ENCODE measurements around the gene XPR1.

Gene XPR1

DNA sequence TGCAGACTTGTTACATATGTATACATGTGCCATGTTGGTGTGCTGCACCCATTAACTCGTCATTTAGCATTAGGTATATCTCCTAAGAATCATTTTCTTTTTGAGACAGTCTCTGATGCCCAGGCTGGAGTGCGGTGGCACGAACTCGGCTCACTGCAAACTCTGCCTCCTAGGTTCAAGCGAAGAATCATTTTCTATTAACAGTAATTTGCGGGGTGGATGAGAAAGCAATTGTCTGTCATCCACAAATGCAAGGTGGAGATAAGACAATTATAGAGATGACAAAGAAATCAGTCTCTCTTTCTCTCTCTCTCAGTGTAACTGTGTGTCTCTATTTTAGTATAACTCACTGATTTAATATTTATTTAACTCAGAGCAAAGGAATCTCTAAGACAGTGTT, 149.9 kb downstream of the XPR1 start:
- H3K27me3 ChIP-seq (ENCODE audit: low read length): no peaks in the 10 kb centered on the region
- no peak overlapping the region for H2AFZ ChIP-seq (ENCODE audit: low read depth, low read length, severe bottlenecking)
- H3K79me2 ChIP-seq (ENCODE audit: insufficient read depth, low read length): no peaks in the 10 kb centered on the region
- H3F3A ChIP-seq (ENCODE audit: insufficient read depth): no peaks in the 10 kb centered on the region
- H3K9me2 ChIP-seq (replicated peaks; ENCODE audit: insufficient read depth, low read length): no peaks in the 10 kb centered on the region
- TF ChIP-seq, protein P1, sequence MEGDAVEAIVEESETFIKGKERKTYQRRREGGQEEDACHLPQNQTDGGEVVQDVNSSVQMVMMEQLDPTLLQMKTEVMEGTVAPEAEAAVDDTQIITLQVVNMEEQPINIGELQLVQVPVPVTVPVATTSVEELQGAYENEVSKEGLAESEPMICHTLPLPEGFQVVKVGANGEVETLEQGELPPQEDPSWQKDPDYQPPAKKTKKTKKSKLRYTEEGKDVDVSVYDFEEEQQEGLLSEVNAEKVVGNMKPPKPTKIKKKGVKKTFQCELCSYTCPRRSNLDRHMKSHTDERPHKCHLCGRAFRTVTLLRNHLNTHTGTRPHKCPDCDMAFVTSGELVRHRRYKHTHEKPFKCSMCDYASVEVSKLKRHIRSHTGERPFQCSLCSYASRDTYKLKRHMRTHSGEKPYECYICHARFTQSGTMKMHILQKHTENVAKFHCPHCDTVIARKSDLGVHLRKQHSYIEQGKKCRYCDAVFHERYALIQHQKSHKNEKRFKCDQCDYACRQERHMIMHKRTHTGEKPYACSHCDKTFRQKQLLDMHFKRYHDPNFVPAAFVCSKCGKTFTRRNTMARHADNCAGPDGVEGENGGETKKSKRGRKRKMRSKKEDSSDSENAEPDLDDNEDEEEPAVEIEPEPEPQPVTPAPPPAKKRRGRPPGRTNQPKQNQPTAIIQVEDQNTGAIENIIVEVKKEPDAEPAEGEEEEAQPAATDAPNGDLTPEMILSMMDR (IDR thresholded peaks at IDR 0.05; ENCODE audit: insufficient read depth, low read length, poor library complexity, severe bottlenecking): no peak
- TF ChIP-seq EZH2phosphoT487 (conservative IDR thresholded peaks at IDR 0.05; ENCODE audit: low read length): no peak
- H3K4me3 ChIP-seq (ENCODE audit: insufficient read depth, low read length, poor library complexity, severe bottlenecking): no peak overlapping the region
- no peaks in the 10 kb centered on the region for H3K9me3 ChIP-seq (ENCODE audit: insufficient read depth, low read length)
- no peaks in the 10 kb centered on the region for H3K36me3 ChIP-seq (ENCODE audit: low read length)
- no peak overlapping the region for H3K4me2 ChIP-seq (ENCODE audit: low read depth, low read length, poor library complexity, severe bottlenecking)
- H4K20me1 ChIP-seq (ENCODE audit: low read depth, low read length): 0 out of 2 replicates have a peak, but pooled peaks cover 4% of the 10 kb centered on the region
- H3K9ac ChIP-seq (ENCODE audit: low read length): no peak overlapping the region
- H3K27ac ChIP-seq (ENCODE audit: low read depth, low read length): no peak overlapping the region

DNA sequence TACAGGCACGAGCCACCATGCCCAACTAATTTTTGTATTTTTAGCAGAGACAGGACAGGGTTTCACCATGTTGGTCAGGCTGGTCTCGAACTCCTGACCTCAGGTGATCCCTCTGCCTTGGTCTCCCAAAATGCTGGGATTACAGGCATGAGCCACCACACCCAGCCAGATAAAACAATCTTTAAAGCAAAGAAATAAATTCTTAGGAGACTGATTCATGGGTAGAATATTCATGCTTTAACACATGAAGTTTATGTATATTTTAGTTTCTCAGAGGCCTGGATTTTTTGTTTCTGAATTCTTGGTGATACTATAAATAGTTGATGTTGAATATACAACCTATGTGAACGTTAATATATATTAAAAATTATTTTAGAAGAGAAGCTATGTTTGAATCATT, 153.5 kb downstream of the XPR1 start:
- TF ChIP-seq EZH2phosphoT487 (conservative IDR thresholded peaks at IDR 0.05; ENCODE audit: low read length): no peak
- TF ChIP-seq, protein P1 (IDR thresholded peaks at IDR 0.05; ENCODE audit: insufficient read depth, low read length, poor library complexity, severe bottlenecking): no peak
- Histone ChIP-seq H3K4me3 (ENCODE audit: insufficient read depth, low read length, poor library complexity, severe bottlenecking) (no peak overlapping the region), H3K4me2 (ENCODE audit: low read depth, low read length, poor library complexity, severe bottlenecking) (no peak overlapping the region), H3F3A (ENCODE audit: insufficient read depth) (no peaks in the 10 kb centered on the region), H3K36me3 (ENCODE audit: low read length) (no peaks in the 10 kb centered on the region), H3K79me2 (ENCODE audit: insufficient read depth, low read length) (no peaks in the 10 kb centered on the region), H4K20me1 (ENCODE audit: low read depth, low read length) (0 out of 2 replicates have a peak, but pooled peaks cover 4% of the 10 kb centered on the region), H3K9me2 (replicated peaks; ENCODE audit: insufficient read depth, low read length) (no peaks in the 10 kb centered on the region), H2AFZ (ENCODE audit: low read depth, low read length, severe bottlenecking) (no peak overlapping the region), H3K27ac (ENCODE audit: low read depth, low read length) (no peak overlapping the region), H3K27me3 (ENCODE audit: low read length) (no peaks in the 10 kb centered on the region), H3K9me3 (ENCODE audit: insufficient read depth, low read length) (no peaks in the 10 kb centered on the region), H3K9ac (ENCODE audit: low read length) (no peak overlapping the region)

DNA sequence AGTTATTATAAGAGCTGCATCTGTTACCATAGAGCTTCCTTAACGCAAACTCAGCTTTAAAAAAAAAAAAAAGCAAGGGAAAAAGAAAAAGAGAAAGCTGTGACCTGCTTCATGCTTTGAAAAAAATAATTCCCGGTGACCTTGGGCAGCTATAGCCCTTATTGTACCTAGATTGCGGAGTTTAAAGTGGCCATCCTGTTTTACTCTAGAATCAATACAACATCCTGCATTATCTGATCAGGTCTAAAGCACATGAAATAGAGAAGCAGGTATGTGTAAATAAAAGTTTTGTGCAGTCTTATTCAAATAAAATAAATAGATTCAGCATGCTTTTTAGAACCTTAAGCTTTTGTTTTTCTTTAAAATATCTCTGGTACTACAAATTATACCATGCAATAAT, 154.1 kb downstream of the XPR1 start:
- Histone ChIP-seq H3K9ac (ENCODE audit: low read length) (no peak overlapping the region), H3K79me2 (ENCODE audit: insufficient read depth, low read length) (no peaks in the 10 kb centered on the region), H3K9me3 (ENCODE audit: insufficient read depth, low read length) (no peaks in the 10 kb centered on the region), H4K20me1 (ENCODE audit: low read depth, low read length) (0 out of 2 replicates have a peak, but pooled peaks cover 4% of the 10 kb centered on the region), H3K36me3 (ENCODE audit: low read length) (no peaks in the 10 kb centered on the region), H3K27me3 (ENCODE audit: low read length) (no peaks in the 10 kb centered on the region), H3K9me2 (replicated peaks; ENCODE audit: insufficient read depth, low read length) (no peaks in the 10 kb centered on the region), H3K4me2 (ENCODE audit: low read depth, low read length, poor library complexity, severe bottlenecking) (no peak overlapping the region), H3K27ac (ENCODE audit: low read depth, low read length) (no peak overlapping the region), H2AFZ (ENCODE audit: low read depth, low read length, severe bottlenecking) (no peak overlapping the region), H3F3A (ENCODE audit: insufficient read depth) (no peaks in the 10 kb centered on the region), H3K4me3 (ENCODE audit: insufficient read depth, low read length, poor library complexity, severe bottlenecking) (no peak overlapping the region)
- TF ChIP-seq EZH2phosphoT487 (conservative IDR thresholded peaks at IDR 0.05; ENCODE audit: low read length): no peak
- TF ChIP-seq, protein P1 (IDR thresholded peaks at IDR 0.05; ENCODE audit: insufficient read depth, low read length, poor library complexity, severe bottlenecking): no peak
